ENCODE results near the gene SIGLEC14.

Gene SIGLEC14

GRCh38 chr19:51599084-51599483 is 47.5 kb downstream of the SIGLEC14 start:
- no peak overlapping the region for H3K9ac ChIP-seq (ENCODE audit: low read length)
- no peak overlapping the region for H3K4me3 ChIP-seq (ENCODE audit: low read length)
- H3K36me3 ChIP-seq (ENCODE audit: control insufficient read depth, insufficient read depth, low read length), result no peaks in the 10 kb centered on the region
- no peak overlapping the region for H3K27ac ChIP-seq (ENCODE audit: low read depth, low read length)
- H3K4me1 ChIP-seq (ENCODE audit: control insufficient read depth, insufficient read depth, low read length), result no peaks in the 10 kb centered on the region
- no peaks in the 10 kb centered on the region for H3K27me3 ChIP-seq (ENCODE audit: control insufficient read depth, insufficient read depth, low read length)

GRCh38 chr19:51598159-51598915 is 48.3 kb downstream of the SIGLEC14 start:
- no peaks in the 10 kb centered on the region for H3K36me3 ChIP-seq (ENCODE audit: control insufficient read depth, insufficient read depth, low read length)

GRCh38 chr19:51595190-51596175 is 51.1 kb downstream of the SIGLEC14 start:
- Histone ChIP-seq H3K9ac (ENCODE audit: low read length) (no peak overlapping the region), H3K4me3 (ENCODE audit: low read length) (peak overlapping the region; percentile 60), H3K27me3 (ENCODE audit: control insufficient read depth, insufficient read depth, low read length) (no peaks in the 10 kb centered on the region), H3K36me3 (ENCODE audit: control insufficient read depth, insufficient read depth, low read length) (no peaks in the 10 kb centered on the region), H3K4me1 (ENCODE audit: control insufficient read depth, insufficient read depth, low read length) (no peaks in the 10 kb centered on the region), H3K27ac (ENCODE audit: low read depth, low read length) (no peak overlapping the region)

More at GRCh38 chr19:51598159-51598915, 48.3 kb downstream of the SIGLEC14 start:
- H3K27ac ChIP-seq (ENCODE audit: low read depth, low read length), result no peak overlapping the region
- H3K4me1 ChIP-seq (ENCODE audit: control insufficient read depth, insufficient read depth, low read length), result no peaks in the 10 kb centered on the region
- H3K27me3 ChIP-seq (ENCODE audit: control insufficient read depth, insufficient read depth, low read length), result no peaks in the 10 kb centered on the region
- H3K9ac ChIP-seq (ENCODE audit: low read length), result no peak overlapping the region
- no peak overlapping the region for H3K4me3 ChIP-seq (ENCODE audit: low read length)

- Histone ChIP-seq H3K9ac (ENCODE audit: low read length) (no peak overlapping the region), H3K36me3 (ENCODE audit: control insufficient read depth, insufficient read depth, low read length) (no peaks in the 10 kb centered on the region), H3K27me3 (ENCODE audit: control insufficient read depth, insufficient read depth, low read length) (no peaks in the 10 kb centered on the region), H3K4me1 (ENCODE audit: control insufficient read depth, insufficient read depth, low read length) (no peaks in the 10 kb centered on the region), H3K27ac (ENCODE audit: low read depth, low read length) (no peak overlapping the region), H3K4me3 (ENCODE audit: low read length) (peak overlapping the region; percentile 60)
Measured at GRCh38 chr19:51594774-51595109, 51.9 kb downstream of the SIGLEC14 start.

- Histone ChIP-seq H3K27me3 (ENCODE audit: control insufficient read depth, insufficient read depth, low read length) (no peaks in the 10 kb centered on the region), H3K4me3 (ENCODE audit: low read length) (peak overlapping the region; percentile 77), H3K27ac (ENCODE audit: low read depth, low read length) (no peak overlapping the region), H3K36me3 (ENCODE audit: control insufficient read depth, insufficient read depth, low read length) (no peaks in the 10 kb centered on the region), H3K9ac (ENCODE audit: low read length) (peak overlapping the region; percentile 25), H3K4me1 (ENCODE audit: control insufficient read depth, insufficient read depth, low read length) (no peaks in the 10 kb centered on the region)
Measured at GRCh38 chr19:51593969-51594773, 52.5 kb downstream of the SIGLEC14 start.

GRCh38 chr19:51593138-51593890 is 53.3 kb downstream of the SIGLEC14 start:
- no peaks in the 10 kb centered on the region for H3K27me3 ChIP-seq (ENCODE audit: control insufficient read depth, insufficient read depth, low read length)
- H3K36me3 ChIP-seq (ENCODE audit: control insufficient read depth, insufficient read depth, low read length), result no peaks in the 10 kb centered on the region
- no peaks in the 10 kb centered on the region for H3K4me1 ChIP-seq (ENCODE audit: control insufficient read depth, insufficient read depth, low read length)
- H3K9ac ChIP-seq (ENCODE audit: low read length), result peak overlapping the region; percentile 25
- H3K27ac ChIP-seq (ENCODE audit: low read depth, low read length), result no peak overlapping the region
- peak overlapping the region; percentile 77 for H3K4me3 ChIP-seq (ENCODE audit: low read length)
